ENCODE measurements around the gene ABL2.
"Not testable (repeated sequence)": the region's sequence is repeated elsewhere in the genome, so short reads cannot be mapped to it uniquely, and the experiment has no call there.

- not testable (repeated sequence) for TF ChIP-seq CTCF (IDR thresholded peaks at IDR 0.05 in 4 of 5, conservative IDR thresholded peaks at IDR 0.05 in 1 of 5); POLR2A (IDR thresholded peaks at IDR 0.05)
Measured at GRCh38 chr1:179138755-179139154, 90.7 kb downstream of the ABL2 start.
